C4-2B (cell line): ENCODE data around the gene CDK18.

ENCODE experiments used
- CTCF ChIP-seq: fragments of 450-650 bp; conservative IDR thresholded peaks from 2 replicates; pipeline ENCODE4 v1.5.1; 2017; ENCODE audit warnings: mild to moderate bottlenecking
- ZFX ChIP-seq: fragments of 450-650 bp; IDR thresholded peaks from 2 replicates; pipeline ENCODE4 v1.6.1; 2017

GRCh38 chr1:205546541-205546940, 42.1 kb downstream of the CDK18 start:
- TF ChIP-seq CTCF (no peak), ZFX (no peak)
